GM12874 (cell line): ENCODE results near the gene ITPRIP.

Experiments used
- TF ChIP-seq, protein P1 (sequence below): IDR thresholded peaks from 2 replicates; pipeline ENCODE4 v1.5.1; 2011; ENCODE audit warnings: low read depth, mild to moderate bottlenecking, control low read depth, low read length, moderate library complexity; ENCODE audit not compliant: insufficient read depth

ITPRIP gene

DNA sequence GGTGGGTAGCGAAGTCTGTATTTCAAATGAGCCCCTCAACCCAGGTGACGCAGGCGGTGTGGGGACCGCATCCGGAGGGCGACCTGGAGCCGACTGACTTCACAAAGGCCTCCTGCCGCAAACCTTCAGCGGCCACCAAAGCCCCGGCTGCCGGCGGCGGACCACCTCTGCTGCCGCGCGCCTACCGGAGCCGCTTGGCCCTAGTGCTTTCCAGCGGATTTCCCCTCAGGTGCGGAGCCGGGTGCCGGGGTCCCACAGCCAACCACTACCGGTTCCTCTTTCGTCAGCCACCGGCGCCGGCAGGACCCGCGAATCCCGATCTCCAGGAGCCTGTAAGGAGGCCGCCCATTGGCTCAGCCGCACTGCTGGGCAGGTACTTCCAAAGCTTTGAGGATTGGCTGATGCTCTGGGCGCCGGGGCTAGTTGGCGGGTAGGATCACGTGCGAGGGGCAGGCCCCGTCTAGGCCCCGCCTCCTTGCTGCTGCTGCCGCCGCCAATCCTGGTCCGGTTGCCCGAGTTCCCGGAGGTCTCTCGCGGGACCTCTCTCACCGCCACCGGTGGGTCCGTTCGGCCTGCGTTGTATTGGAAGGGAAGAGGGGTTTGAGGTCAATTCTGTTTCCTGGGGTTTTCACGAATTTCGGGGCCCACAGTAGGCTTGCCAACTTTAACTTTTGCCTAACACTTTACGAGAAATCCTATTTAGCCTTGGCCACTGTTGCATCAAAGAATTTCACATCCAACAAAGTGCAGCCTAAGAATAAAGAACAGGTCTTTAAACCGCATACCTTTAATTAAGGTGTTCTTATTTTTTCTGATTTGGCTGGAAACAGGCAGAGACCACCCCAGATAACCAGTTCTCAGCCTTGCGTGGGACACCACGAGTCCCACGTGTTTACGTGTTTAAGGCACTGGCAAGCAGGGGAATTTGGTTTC, 69.3 kb downstream of the ITPRIP start, which contains the start of gene GSTO2:
GSTO2 (plus strand) TSS at position 472 of the 933 bp plus-strand sequence. CDS start 5,732 bp downstream, outside the sequence.
- TF ChIP-seq, protein P1, sequence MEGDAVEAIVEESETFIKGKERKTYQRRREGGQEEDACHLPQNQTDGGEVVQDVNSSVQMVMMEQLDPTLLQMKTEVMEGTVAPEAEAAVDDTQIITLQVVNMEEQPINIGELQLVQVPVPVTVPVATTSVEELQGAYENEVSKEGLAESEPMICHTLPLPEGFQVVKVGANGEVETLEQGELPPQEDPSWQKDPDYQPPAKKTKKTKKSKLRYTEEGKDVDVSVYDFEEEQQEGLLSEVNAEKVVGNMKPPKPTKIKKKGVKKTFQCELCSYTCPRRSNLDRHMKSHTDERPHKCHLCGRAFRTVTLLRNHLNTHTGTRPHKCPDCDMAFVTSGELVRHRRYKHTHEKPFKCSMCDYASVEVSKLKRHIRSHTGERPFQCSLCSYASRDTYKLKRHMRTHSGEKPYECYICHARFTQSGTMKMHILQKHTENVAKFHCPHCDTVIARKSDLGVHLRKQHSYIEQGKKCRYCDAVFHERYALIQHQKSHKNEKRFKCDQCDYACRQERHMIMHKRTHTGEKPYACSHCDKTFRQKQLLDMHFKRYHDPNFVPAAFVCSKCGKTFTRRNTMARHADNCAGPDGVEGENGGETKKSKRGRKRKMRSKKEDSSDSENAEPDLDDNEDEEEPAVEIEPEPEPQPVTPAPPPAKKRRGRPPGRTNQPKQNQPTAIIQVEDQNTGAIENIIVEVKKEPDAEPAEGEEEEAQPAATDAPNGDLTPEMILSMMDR, result no peak

DNA sequence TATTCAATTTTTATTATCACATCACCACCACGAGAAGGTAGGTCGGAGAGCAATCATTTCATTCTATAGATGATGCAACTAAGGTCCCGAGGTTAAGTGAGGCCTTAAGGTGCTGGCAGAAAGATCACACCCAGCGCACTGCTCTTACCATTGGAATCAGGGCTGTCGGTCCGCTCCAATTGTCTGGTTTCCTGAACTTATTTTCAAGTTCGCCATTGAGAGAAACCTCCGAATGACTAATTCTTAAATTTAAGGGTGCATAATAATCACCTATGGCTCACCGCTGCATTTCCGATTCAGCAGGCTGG, 69.9 kb downstream of the ITPRIP start:
- TF ChIP-seq, protein P1, result no peak

DNA sequence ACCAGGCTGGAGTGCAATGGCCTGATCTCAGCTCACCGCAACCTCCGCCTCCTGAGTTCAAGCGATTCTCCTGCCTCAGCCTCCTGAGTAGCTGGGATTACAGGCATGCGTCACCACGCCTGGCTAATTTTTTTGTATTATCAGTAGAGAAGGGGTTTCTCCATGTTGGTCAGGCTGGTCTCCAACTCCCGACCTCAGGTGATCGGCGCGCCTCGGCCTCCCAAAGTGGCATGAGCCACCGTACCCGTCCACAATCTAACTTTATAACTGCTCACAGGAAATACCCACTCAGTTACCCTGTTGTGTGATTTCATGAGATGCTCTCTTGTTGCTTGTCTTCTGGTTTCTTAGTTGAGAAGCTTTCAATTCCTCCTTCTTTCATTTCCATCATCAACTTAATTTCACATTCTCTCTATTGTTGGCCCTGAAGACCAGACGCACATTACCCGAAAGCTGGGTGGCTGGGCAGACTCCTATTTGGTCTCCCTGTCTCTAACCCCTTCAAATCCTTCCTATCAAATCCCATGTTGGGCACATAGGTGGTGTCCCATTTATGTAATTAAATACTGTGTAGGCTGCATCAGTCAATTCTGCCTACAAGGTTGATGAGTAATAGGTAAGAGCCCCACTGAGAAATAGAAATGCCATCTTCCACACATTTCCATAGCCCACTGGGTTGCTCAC, 70.4 kb downstream of the ITPRIP start:
- TF ChIP-seq, protein P1, result no peak

DNA sequence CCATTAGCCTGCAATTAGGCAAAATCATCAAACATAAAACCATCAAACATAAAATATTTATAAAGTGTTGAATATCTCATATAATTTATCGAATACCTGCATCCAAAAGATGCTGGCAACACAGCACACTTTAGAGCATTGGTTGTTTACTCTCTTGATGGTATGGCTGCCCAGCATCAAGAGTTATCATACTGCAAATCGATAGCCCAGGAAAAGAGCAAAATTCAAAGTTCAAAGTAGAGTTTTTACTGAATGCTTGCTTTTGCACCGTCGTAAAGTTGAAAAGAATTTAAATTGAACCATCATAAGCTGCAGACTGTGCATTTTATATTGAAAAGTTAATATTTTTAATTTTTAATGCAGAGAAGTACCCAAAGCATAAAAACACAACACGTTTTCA, 73.5 kb downstream of the ITPRIP start:
- TF ChIP-seq, protein P1, result no peak

DNA sequence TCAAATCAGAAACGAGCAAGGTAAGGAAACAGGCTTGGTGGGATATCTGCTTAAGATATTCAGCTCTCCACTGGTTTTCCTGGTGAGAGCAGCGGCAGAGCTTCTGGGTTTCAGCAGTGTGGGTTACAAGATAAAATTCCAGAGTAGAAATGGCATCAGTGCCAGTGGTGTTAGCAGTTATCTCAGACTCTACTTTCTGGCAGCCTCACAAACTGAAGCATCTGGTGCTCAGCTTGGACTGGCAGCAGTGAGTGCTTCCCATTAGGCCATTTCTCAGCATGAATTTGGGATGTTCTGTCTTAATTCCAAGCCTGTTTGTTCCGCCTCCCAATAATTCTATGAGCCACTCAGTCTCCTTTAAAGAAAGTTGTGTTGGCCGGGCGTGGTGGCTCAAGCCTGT, 76.2 kb downstream of the ITPRIP start:
- TF ChIP-seq, protein P1, result no peak

DNA sequence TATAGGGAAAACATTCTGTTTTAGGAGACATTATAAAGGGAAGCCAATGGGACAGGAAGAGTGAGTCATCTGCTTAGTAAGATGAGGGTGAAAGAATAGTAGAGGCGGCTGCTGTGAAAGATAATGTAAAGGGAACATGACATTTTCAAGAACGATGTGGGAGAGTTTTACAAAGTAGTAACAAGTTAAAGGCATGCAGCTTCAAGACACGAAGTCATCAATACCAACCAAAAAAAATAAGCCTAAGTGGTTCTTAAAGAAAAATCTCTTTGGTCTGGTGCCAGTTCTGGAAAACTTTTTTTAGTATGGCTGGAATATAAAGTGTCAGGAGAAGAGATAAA, 77.5 kb downstream of the ITPRIP start:
- TF ChIP-seq, protein P1, result no peak

DNA sequence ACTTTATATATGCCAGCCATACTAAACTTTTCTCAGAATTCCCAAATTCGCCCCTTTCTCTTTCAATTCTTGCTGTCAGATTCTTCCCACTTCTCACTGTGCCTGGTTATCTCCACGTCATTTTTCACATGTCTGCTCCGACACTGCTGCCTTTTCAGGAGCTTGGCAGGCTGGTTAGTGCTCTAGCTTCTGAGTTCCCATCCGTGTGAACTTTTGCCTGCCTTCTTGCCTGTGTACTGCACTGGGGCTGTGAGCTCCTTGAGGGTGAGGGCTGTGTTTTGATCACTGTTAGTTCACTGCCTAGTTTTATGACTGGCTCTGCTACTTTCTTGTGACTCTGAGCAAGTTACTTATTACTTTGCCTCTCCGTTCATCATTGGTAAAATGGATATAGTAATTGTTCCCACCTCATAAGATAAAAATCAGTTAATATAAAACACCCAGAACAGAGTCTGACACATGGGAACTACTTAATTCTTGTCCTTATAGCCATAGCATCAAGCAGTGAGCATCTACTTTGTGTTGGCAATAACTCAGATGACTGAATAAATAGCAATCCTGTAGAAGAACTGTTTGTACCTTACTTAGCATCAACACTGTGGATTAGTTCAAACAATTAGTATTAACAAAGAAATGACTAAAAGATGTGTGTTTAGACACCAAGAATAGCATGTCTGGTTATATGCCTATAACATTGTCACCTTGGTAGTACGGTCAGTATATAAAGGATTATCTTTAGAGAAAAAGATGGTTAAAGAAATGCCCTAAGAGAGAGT, 78.1 kb downstream of the ITPRIP start:
- TF ChIP-seq, protein P1, result no peak
